Tibial nerve (tissue), 3 donors: Measurements from ENCODE around the gene MORN1.

ENCODE experiments used
- POLR2A ChIP-seq, 2 donors: fragments of 450-650 bp; IDR thresholded peaks; one replicate each; pipeline ENCODE4 v1.6.1; 2017; ENCODE audit warnings: antibody characterized with exemption in 2 of 2, mild to moderate bottlenecking in 2 of 2, moderate library complexity in 2 of 2
- TF ChIP-seq, protein P1 (sequence below), 5 experiments: fragments of 200-600 bp in 3 of 5; fragments of 450-650 bp in 2 of 5; sonication (generic) in 3 of 5; IDR thresholded peaks; one replicate each; pipeline ENCODE4 v1.5.1; 2016 to 2019; ENCODE audit warnings: antibody characterized with exemption in 5 of 5, mild to moderate bottlenecking in 3 of 5, moderate library complexity in 2 of 5

DNA sequence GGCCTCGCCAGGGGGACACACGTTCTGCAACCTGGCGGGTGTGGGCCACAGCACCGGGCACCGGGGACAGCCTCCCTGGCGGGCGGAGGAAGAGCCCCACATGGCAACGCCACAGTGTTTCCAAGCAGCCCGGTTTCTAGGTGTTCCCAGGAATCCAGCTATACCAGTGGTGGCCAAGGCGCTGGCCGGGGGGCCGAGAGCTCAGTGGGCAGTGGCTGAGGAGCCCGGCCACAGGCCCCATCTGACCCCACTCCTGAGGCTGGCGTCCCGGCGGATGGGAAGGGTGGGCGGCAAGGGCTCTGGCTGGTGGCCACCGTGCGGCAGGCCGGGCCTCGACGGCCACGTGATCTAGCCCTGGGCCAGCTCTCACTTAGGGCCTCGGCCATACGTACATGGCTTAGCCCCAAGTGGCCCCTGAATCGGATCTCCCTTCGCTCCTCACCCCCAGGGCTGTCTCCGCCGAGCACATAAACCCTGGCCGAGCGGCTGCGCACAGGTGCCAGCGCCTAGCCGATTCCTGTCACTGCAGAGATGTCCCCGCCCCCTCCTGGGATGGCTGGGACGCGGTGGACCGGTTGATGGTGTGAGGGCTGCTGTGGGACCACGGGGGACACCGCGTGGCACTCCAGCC, 68.7 kb downstream of the MORN1 start:
- TF ChIP-seq, protein P1, sequence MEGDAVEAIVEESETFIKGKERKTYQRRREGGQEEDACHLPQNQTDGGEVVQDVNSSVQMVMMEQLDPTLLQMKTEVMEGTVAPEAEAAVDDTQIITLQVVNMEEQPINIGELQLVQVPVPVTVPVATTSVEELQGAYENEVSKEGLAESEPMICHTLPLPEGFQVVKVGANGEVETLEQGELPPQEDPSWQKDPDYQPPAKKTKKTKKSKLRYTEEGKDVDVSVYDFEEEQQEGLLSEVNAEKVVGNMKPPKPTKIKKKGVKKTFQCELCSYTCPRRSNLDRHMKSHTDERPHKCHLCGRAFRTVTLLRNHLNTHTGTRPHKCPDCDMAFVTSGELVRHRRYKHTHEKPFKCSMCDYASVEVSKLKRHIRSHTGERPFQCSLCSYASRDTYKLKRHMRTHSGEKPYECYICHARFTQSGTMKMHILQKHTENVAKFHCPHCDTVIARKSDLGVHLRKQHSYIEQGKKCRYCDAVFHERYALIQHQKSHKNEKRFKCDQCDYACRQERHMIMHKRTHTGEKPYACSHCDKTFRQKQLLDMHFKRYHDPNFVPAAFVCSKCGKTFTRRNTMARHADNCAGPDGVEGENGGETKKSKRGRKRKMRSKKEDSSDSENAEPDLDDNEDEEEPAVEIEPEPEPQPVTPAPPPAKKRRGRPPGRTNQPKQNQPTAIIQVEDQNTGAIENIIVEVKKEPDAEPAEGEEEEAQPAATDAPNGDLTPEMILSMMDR (IDR thresholded peaks at IDR 0.05) = no peak
- TF ChIP-seq POLR2A (IDR thresholded peaks at IDR 0.05) = no peak
